Activated B cell treated with CpG ODN at 0.5 μM for 24 hours (primary cell): ENCODE data around the gene INPP4A. TPM values are rescaled to one million over a fixed set of nuclear protein-coding genes. Genes with fewer than 3 reads are reported as not detected.
A peak's percentile ranks its signal among the peaks of the same experiment; 100 is the strongest.

Source experiments
- ATAC-seq: fragments of 200-7000 bp; cut with Tn5 transposase; one replicate; pipeline ENCODE4 v1.10.0; 2021; ENCODE audit warnings: low read depth, mild to moderate bottlenecking, moderate library complexity
- CTCF ChIA-PET: fragments of 350-600 bp; sonication (Branson Sonifier 250); formaldehyde crosslinking; loops from one replicate; lab custom pipeline; 2021; ENCODE audit warnings: antibody characterized with exemption; lab: Charles Lee
- POLR2A ChIA-PET: fragments of 350-600 bp; sonication (Branson Sonifier 250); formaldehyde crosslinking; loops from one replicate; lab custom pipeline; 2021; ENCODE audit warnings: antibody characterized with exemption; lab: Charles Lee
- DNase-seq: peaks from one replicate; pipeline ENCODE4 v3.0.0; 2022
- H3K27ac Mint-ChIP-seq: one replicate; pipeline ENCODE4 v1.8.0; 2020; ENCODE audit warnings: mixed read lengths
- H3K27me3 Mint-ChIP-seq: one replicate; pipeline ENCODE4 v1.8.0; 2021; ENCODE audit warnings: mixed read lengths
- H3K36me3 Mint-ChIP-seq: one replicate; pipeline ENCODE4 v1.8.0; 2021; ENCODE audit warnings: low read depth, mixed read lengths
- H3K4me1 Mint-ChIP-seq: one replicate; pipeline ENCODE4 v1.8.0; 2021; ENCODE audit warnings: mixed read lengths
- H3K4me3 Mint-ChIP-seq: one replicate; pipeline ENCODE4 v1.8.0; 2020; ENCODE audit warnings: mild to moderate bottlenecking, mixed read lengths
- H3K9me3 Mint-ChIP-seq: one replicate; pipeline ENCODE4 v1.8.0; 2020; ENCODE audit warnings: mixed read lengths
- intact Hi-C: fragments of 100-400 bp; cut with micrococcal nuclease; formaldehyde crosslinking; loops from one replicate; pipeline ENCODE4 v1.15.1; 2024
- total RNA-seq: library from RNA; stranded (reverse); gene quantifications from 2 replicates; pipeline ENCODE4 v1.2.3, GENCODE V29; 2022
- TF ChIP-seq, protein P1 (sequence below): fragments of 200-600 bp; IDR thresholded peaks from one replicate; pipeline ENCODE4 v1.8.0; 2022; ENCODE audit warnings: antibody characterized with exemption, mild to moderate bottlenecking

INPP4A gene
- total RNA-seq, 1 donor from 2014 or later: 26.6 TPM

DNA sequence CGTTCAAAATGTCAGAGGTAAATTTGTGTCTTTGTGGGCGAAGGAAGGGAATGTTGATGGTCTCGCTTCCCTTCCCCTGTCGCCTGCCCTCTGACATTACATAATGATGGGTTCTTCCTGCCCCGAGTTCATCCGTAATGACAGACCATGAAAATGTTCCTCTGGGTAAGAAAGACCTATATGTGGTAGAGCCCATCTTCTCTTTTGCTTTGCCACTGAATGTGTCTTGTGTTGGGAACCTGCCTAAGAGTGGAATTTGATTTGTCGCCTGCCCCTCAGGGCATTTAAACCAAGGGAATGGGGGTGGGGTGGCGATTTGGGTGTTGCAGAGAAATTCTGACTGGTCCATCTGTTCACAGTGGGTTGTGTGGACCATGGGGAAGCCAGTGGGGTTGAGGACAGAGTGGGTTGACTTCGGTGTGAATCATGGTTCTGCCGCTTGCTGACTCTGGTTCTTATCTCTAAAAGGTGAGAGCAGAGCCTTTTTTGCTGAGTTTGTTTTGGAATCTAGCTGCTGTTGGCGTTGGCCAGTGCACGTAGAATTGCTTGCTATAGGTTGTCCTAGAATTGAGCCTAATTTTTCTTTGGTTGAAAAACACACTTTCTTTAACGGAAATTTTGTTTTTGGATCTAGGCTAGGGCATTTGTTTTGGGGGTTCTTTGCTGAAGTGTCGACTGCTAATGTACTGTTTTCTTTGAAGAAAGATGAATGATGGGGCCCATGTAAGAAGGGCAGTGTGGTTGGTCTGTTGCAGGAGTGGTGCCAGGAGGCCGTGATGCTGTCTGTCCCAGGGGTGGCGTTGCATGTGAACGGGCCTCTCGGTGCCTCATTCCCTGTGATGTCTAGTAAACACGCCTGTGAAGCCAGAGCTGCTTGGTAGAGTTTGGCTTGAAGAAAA, 1.3 kb downstream of the INPP4A start:
- Mint-ChIP-seq H3K27me3 (no peaks in the 10 kb centered on the region), H3K36me3 (peaks cover 3% of the 10 kb centered on the region), H3K27ac (peak overlapping the region; percentile 82), H3K4me1 (peaks cover 23% of the 10 kb centered on the region), H3K9me3 (no peaks in the 10 kb centered on the region), H3K4me3 (peak overlapping the region; percentile 90)
- TF ChIP-seq, protein P1, sequence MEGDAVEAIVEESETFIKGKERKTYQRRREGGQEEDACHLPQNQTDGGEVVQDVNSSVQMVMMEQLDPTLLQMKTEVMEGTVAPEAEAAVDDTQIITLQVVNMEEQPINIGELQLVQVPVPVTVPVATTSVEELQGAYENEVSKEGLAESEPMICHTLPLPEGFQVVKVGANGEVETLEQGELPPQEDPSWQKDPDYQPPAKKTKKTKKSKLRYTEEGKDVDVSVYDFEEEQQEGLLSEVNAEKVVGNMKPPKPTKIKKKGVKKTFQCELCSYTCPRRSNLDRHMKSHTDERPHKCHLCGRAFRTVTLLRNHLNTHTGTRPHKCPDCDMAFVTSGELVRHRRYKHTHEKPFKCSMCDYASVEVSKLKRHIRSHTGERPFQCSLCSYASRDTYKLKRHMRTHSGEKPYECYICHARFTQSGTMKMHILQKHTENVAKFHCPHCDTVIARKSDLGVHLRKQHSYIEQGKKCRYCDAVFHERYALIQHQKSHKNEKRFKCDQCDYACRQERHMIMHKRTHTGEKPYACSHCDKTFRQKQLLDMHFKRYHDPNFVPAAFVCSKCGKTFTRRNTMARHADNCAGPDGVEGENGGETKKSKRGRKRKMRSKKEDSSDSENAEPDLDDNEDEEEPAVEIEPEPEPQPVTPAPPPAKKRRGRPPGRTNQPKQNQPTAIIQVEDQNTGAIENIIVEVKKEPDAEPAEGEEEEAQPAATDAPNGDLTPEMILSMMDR: no peak
- ChIA-PET POLR2A (no interaction called here), CTCF (no interaction called here)
- DNase-seq (no peak), ATAC-seq (no peak)
- intact Hi-C loops: loop anchor here (1.0 to 10.0 kb wide), 5 partner anchors 9 to 421 kb away; no protein-coding TSS in a partner anchor

DNA sequence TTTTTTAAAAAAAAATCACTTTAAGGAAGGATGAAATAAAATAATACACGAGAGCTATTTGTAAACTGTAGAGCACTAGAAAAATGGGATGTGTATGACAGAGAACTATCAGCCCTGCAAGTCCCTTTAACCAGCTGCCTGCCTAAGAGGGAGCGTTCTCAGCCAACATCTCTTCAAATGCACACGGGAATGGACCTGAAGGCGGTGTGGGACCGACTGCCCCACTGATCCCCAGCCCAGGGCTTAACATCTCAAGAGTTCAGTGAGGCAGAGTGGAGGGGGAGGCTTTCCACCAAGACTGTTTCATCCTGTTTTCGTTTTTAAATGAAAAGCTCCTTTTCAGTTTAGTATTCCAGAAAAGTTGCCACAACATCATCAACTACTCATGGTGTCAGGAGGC, 2.2 kb downstream of the INPP4A start:
- intact Hi-C loops: loop anchor here (5.0 to 10.0 kb wide), 2 partner anchors 35 to 422 kb away; no protein-coding TSS in a partner anchor
- POLR2A ChIA-PET: interaction anchor here (0.9 to 1.4 kb wide), 2 partner anchors 14 to 18 kb away, joined by 3 read pairs; no protein-coding TSS in a partner anchor
- DNase-seq: no peak
- no peak overlapping the region for H3K4me3 Mint-ChIP-seq
- peaks cover 23% of the 10 kb centered on the region for H3K4me1 Mint-ChIP-seq
- H3K27ac Mint-ChIP-seq: no peak overlapping the region
- H3K36me3 Mint-ChIP-seq: peaks cover 3% of the 10 kb centered on the region
- ATAC-seq: no peak
- CTCF ChIA-PET: no interaction called here
- TF ChIP-seq, protein P1: no peak
- H3K9me3 Mint-ChIP-seq: no peaks in the 10 kb centered on the region
- H3K27me3 Mint-ChIP-seq: no peaks in the 10 kb centered on the region

DNA sequence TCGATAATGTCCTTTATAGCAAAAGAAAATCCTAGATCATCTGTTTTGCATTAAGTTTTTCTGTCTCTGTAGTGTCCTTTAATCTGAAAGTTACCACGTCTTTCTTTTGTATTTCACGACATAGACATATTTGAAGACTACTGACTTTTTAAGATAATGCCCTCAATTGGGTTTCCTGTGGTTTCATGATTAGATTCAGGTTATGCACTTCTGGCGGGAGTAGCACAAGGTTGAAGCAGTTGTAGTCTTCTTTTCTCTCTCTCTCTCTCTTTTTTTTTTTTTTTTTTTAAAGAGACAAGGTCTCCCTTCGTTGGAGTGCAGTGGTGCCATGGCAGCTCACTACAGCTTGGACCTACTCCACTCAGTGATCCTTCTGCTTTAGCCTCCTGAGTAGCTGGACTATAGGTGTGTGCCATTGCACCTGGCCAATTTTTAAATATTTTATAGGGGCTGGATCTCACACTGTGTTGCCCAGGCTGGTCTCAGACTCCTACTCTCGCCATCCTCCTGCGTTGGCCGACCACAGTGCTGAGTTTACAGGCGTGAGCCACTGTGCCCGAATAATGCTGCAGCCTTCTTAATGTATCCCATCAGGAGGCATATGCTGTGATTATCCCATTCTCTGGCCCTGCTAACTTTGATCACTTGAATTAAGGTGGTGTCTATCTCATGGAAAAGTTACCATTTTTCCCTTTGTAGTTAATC, 3.9 kb downstream of the INPP4A start:
- Mint-ChIP-seq H3K36me3 (peaks cover 3% of the 10 kb centered on the region), H3K9me3 (no peaks in the 10 kb centered on the region), H3K4me1 (peaks cover 35% of the 10 kb centered on the region), H3K27me3 (no peaks in the 10 kb centered on the region), H3K4me3 (no peak overlapping the region), H3K27ac (no peak overlapping the region)
- CTCF ChIA-PET: interaction anchor here (0.8 kb wide), 1 partner anchor 22 kb away, joined by 3 read pairs; no protein-coding TSS in a partner anchor
- no peak for ATAC-seq
- no peak for DNase-seq
- TF ChIP-seq, protein P1: no peak
- POLR2A ChIA-PET: interaction anchor here (0.7 kb wide), 3 partner anchors 25 to 772 kb away, joined by 3 to 5 read pairs (median 4); no protein-coding TSS in a partner anchor
- intact Hi-C loops: loop anchor here (5.0 to 10.0 kb wide), 2 partner anchors 34 to 424 kb away; no protein-coding TSS in a partner anchor

DNA sequence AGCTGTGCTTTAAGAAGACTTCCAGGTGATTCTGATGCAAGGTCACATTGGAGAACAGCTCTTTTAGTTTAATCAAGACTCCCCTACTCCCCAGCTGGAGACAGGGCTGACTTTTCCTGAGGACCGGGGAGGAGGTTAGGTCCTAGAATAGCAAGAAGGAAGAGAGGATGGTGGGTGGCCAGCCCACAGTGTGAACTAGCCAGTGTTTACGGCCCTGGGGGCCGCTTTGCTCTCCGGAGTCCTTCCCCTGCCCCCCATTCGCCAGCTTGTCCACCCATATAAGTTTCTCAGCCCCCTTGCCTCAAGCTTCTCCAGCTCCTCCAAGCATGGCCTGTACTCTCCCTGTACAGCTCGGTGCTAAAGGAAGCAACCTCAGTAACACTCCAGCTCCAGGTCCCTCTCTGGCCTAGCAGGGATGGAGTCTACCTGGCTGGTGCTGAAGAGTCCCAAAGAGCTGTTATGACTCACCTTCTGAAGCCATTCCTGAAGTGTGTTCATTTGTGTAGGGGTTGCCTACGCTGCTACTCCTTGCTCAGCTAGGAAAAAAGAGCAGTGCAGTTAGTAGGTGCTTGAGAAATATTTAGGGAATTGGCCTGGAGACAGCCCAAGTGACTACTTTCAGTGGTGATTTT, 7.9 kb downstream of the INPP4A start:
- no peak overlapping the region for H3K4me3 Mint-ChIP-seq
- no peaks in the 10 kb centered on the region for H3K9me3 Mint-ChIP-seq
- no peak for DNase-seq
- H3K27ac Mint-ChIP-seq: no peak overlapping the region
- H3K36me3 Mint-ChIP-seq: no peaks in the 10 kb centered on the region
- ChIA-PET POLR2A (interaction anchor here (2.8 kb wide), 1 partner anchor 12 kb away, joined by 10 read pairs; no protein-coding TSS in a partner anchor), CTCF (interaction anchor here (0.7 kb wide), 1 partner anchor 39 kb away, joined by 3 read pairs; no protein-coding TSS in a partner anchor)
- H3K27me3 Mint-ChIP-seq: no peaks in the 10 kb centered on the region
- no peak for ATAC-seq
- intact Hi-C loops: loop anchor here (10.0 kb wide), 1 partner anchor 302 kb away; no protein-coding TSS in a partner anchor
- TF ChIP-seq, protein P1: no peak
- peaks cover 49% of the 10 kb centered on the region for H3K4me1 Mint-ChIP-seq
